ENCODE results near the gene GNAL. TPM values are rescaled to one million over a fixed set of nuclear protein-coding genes. Genes with fewer than 3 reads are reported as not detected.
A peak's percentile ranks its signal among the peaks of the same experiment; 100 is the strongest.

Gene GNAL
- total RNA-seq, 2 donors from 2014 or later = 2.7 to 4.4 TPM

- H3K27me3 ChIP-seq = peaks cover 0 to 8% of the 10 kb centered on the region in 2 donors
- no peak overlapping the region for H3K27ac ChIP-seq
- peaks cover 0 to 13% of the 10 kb centered on the region in 2 donors for H3K4me1 ChIP-seq
- no peaks in the 10 kb centered on the region for H3K36me3 ChIP-seq
- no peak for DNase-seq (ENCODE audit: low spot score)
- peak overlapping the region; percentile 17 to 39 for H3K4me3 ChIP-seq
- H3K9me3 ChIP-seq = no peaks in the 10 kb centered on the region
- no peak for TF ChIP-seq CTCF (IDR thresholded peaks at IDR 0.05)
Measured at GRCh38 chr18:11751341-11752115, 62.5 kb downstream of the GNAL start.

- TF ChIP-seq CTCF (IDR thresholded peaks at IDR 0.05) = no peak
- no peak for DNase-seq (ENCODE audit: low spot score)
- Histone ChIP-seq H3K27ac (no peak overlapping the region), H3K9me3 (no peaks in the 10 kb centered on the region), H3K27me3 (peaks cover 0 to 8% of the 10 kb centered on the region in 2 donors), H3K36me3 (no peaks in the 10 kb centered on the region), H3K4me1 (peaks cover 0 to 13% of the 10 kb centered on the region in 2 donors), H3K4me3 (peak overlapping the region; percentile 17 to 39)
Measured at GRCh38 chr18:11752116-11752911, 63.2 kb downstream of the GNAL start.

GRCh38 chr18:11754979-11755378, 65.9 kb downstream of the GNAL start:
- no peak for TF ChIP-seq CTCF (IDR thresholded peaks at IDR 0.05)
- no peaks in the 10 kb centered on the region for H3K9me3 ChIP-seq
- H3K4me3 ChIP-seq = no peak overlapping the region
- peaks cover 0 to 13% of the 10 kb centered on the region in 2 donors for H3K4me1 ChIP-seq
- no peak overlapping the region for H3K27ac ChIP-seq
- DNase-seq (ENCODE audit: low spot score) = no peak
- H3K36me3 ChIP-seq = no peaks in the 10 kb centered on the region
- peaks cover 0 to 8% of the 10 kb centered on the region in 2 donors for H3K27me3 ChIP-seq

GRCh38 chr18:11757084-11757590, 68.1 kb downstream of the GNAL start:
- Histone ChIP-seq H3K4me1 (peaks cover 0 to 1% of the 10 kb centered on the region in 2 donors), H3K9me3 (no peaks in the 10 kb centered on the region), H3K4me3 (no peak overlapping the region), H3K27ac (no peak overlapping the region), H3K36me3 (no peaks in the 10 kb centered on the region), H3K27me3 (no peaks in the 10 kb centered on the region)
- no peak for TF ChIP-seq CTCF (IDR thresholded peaks at IDR 0.05)
- no peak for DNase-seq (ENCODE audit: low spot score)

GRCh38 chr18:11759456-11759855, 70.4 kb downstream of the GNAL start:
- no peak for TF ChIP-seq CTCF (IDR thresholded peaks at IDR 0.05)
- H3K4me1 ChIP-seq = no peaks in the 10 kb centered on the region
- no peak for DNase-seq (ENCODE audit: low spot score)

More at GRCh38 chr18:11759456-11759855, 70.4 kb downstream of the GNAL start:
- H3K9me3 ChIP-seq = no peaks in the 10 kb centered on the region
- no peaks in the 10 kb centered on the region for H3K36me3 ChIP-seq
- H3K4me3 ChIP-seq = no peak overlapping the region
- no peak overlapping the region for H3K27ac ChIP-seq
- H3K27me3 ChIP-seq = no peaks in the 10 kb centered on the region

Data from right atrium auricular region (tissue), 2 donors.